Measurements from ENCODE around the gene NOD1. TPM values are rescaled to one million over a fixed set of nuclear protein-coding genes. Genes with fewer than 3 reads are reported as not detected.

Gene NOD1
- total and polyA plus RNA-seq, 2 of the 8 experiments (the other 6 are each of a cell fraction or from before 2014, with no cell fraction given) = 3.8 to 6.5 TPM

DNA sequence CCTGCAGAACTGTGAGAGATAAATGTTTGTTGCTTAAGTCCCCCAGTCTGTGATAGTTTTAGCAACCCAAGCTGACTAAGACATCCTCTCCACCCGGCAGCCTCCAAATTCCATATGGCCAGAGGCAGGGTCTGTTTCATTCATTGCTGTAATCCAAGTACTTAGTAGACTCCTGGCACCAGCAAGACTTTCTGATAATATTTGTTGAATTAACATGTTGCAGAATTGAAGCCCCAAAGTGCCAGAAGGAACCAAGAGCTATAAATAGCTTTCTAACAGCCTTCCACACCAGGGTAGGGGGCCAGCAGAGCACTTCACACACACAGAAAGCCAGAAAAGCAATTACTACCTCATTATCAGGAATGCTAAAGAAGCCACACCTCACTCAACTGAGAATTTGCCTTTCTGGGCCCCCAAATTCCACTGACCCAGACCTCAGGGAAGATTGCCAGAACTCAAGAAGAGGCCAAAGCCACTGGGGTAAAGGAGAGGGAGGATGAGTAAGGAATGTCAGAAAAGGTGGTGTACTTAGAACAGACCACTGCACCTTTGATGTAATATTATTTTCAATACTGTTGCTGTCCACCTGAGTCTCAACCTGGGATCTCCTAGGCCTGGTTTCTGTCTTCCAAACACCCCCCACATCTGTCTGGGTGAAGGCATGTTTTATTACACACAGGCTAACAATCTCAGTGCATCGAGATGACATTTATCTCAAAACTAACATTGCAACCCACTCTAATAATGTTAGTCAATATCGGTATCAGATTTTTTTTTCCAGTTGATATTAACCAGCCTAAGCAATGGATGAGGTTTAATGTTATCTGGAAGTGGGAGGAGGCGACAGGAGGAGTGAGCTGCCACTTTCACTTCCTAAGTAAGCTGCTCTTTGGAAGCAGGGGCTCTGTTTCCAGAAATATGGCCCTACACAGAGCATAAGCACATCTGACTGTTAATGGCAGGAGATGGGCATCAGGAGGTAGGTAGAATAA, 5.5 kb downstream of the NOD1 start:
- Histone ChIP-seq H4K91ac (replicated peaks; ENCODE audit: insufficient read length, low read length) (no peak overlapping the region), H3K14ac (ENCODE audit: insufficient read length) (no peak overlapping the region), H3K4me1 (replicated peaks in 1 of 4; ENCODE audit: control insufficient read depth in 3 of 4, insufficient read depth in 4 of 4, low read length in 3 of 4) (peaks cover 3 to 14% (median 7%) of the 10 kb centered on the region in 4 experiments; a peak in 5 of 7 replicates), H4K8ac (ENCODE audit: extremely low read depth, insufficient read depth, low read length) (no peak overlapping the region), H2BK120ac (replicated peaks; ENCODE audit: low read depth, low read length) (no peak overlapping the region), H2AK5ac (ENCODE audit: low read depth, low read length) (no peak overlapping the region), H2BK12ac (ENCODE audit: low read depth, low read length) (no peak overlapping the region), H4K20me1 (replicated peaks in 1 of 2; ENCODE audit: control insufficient read depth in 1 of 2, insufficient read depth in 2 of 2, low read length in 2 of 2) (no peaks in the 10 kb centered on the region), H3K27me3 (replicated peaks in 1 of 4; ENCODE audit: control insufficient read depth in 3 of 4, extremely low read depth in 1 of 4, insufficient read depth in 3 of 4, low read length in 3 of 4) (peaks cover 0 to 5% (median 2%) of the 10 kb centered on the region in 4 experiments; a peak in 3 of 7 replicates), H2BK15ac (ENCODE audit: low read length) (no peak overlapping the region), H2BK5ac (ENCODE audit: low read depth, low read length) (no peak overlapping the region), H3K36me3 (ENCODE audit: control insufficient read depth in 2 of 4, insufficient read depth in 4 of 4, low read length in 3 of 4) (no peaks in the 10 kb centered on the region), H3K18ac (ENCODE audit: extremely low read depth, low read length) (no peak overlapping the region), H3K4me2 (ENCODE audit: insufficient read depth in 1 of 2, low read depth in 2 of 2, low read length in 2 of 2) (no peak overlapping the region), H2BK20ac (ENCODE audit: low read length) (no peak overlapping the region), H4K5ac (ENCODE audit: insufficient read length, low read depth, low read length) (no peak overlapping the region), H3K4ac (replicated peaks; ENCODE audit: insufficient read length, low read depth, low read length) (no peak overlapping the region), H2AFZ (ENCODE audit: low read length) (no peak overlapping the region), H3K79me1 (ENCODE audit: low read depth, low read length) (no peaks in the 10 kb centered on the region; the same call in 1 of the 2 replicates), H3K4me3 (ENCODE audit: extremely low read depth in 1 of 4, insufficient read depth in 2 of 4, low read depth in 3 of 4, low read length in 4 of 4) (no peak overlapping the region), H3K9ac (replicated peaks in 1 of 4; ENCODE audit: extremely low read depth in 1 of 4, low read depth in 3 of 4, low read length in 3 of 4) (no peak overlapping the region), H3K23ac (ENCODE audit: insufficient read length) (no peak overlapping the region), H3K23me2 (ENCODE audit: low read depth, low read length) (0 out of 2 replicates have a peak, but pooled peaks cover 3% of the 10 kb centered on the region), H3K79me2 (ENCODE audit: control insufficient read depth in 1 of 2, insufficient read depth in 2 of 2, low read length in 2 of 2) (no peaks in the 10 kb centered on the region), H3K27ac (ENCODE audit: low read depth, low read length) (no peak overlapping the region), H3K56ac (replicated peaks; ENCODE audit: insufficient read length, low read depth, low read length) (no peak overlapping the region), H3K9me3 (ENCODE audit: insufficient read depth in 2 of 2, low read depth in 1 of 2, low read length in 1 of 2) (no peaks in the 10 kb centered on the region)
- ChIA-PET POLR2A (ENCODE audit: partially characterized antibody) (interaction anchor here (1.8 kb wide), 1 partner anchor 25 kb away, joined by 8 read pairs; no protein-coding TSS in a partner anchor), CTCF (ENCODE audit: partially characterized antibody) (interaction anchor here (0.6 kb wide), 2 partner anchors 193 to 936 kb away, joined by 3 read pairs; no protein-coding TSS in a partner anchor)
- peak in 1 of 2 experiments; percentile 6 for DNase-seq (ENCODE audit: low read depth in 1 of 2, low spot score in 2 of 2)
- no peak for FAIRE-seq
- WGBS, 2 experiments (ENCODE audit: extremely low coverage in 1 of 2, insufficient coverage in 1 of 2, insufficient read length in 1 of 2, insufficient replicate concordance in 2 of 2, low coverage in 1 of 2, low lambda C conversion rate in 2 of 2, missing lambda C conversion rate in 1 of 2) = 88% methylated on average over 4 of the region's 4 CpGs; no CpG with 5 or more reads in 1 of the 2 experiments
- TF ChIP-seq EGR1 (IDR thresholded peaks at IDR 0.05; ENCODE audit: borderline replicate concordance, low read depth, low read length) = no peak
- TF ChIP-seq GTF2F1 (IDR thresholded peaks at IDR 0.05; ENCODE audit: borderline replicate concordance, low read depth, low read length) = no peak
- TF ChIP-seq MAFK (IDR thresholded peaks at IDR 0.05; ENCODE audit: low read depth, low read length) = no peak
- TF ChIP-seq, protein P1, sequence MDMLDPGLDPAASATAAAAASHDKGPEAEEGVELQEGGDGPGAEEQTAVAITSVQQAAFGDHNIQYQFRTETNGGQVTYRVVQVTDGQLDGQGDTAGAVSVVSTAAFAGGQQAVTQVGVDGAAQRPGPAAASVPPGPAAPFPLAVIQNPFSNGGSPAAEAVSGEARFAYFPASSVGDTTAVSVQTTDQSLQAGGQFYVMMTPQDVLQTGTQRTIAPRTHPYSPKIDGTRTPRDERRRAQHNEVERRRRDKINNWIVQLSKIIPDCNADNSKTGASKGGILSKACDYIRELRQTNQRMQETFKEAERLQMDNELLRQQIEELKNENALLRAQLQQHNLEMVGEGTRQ (IDR thresholded peaks at IDR 0.05; ENCODE audit: low read length) = no peak
- no peak for TF ChIP-seq SUZ12 (IDR thresholded peaks at IDR 0.05; ENCODE audit: low read length)
- no peak for TF ChIP-seq NRF1 (IDR thresholded peaks at IDR 0.05; ENCODE audit: low read depth, low read length)
- no peak for TF ChIP-seq BACH1 (IDR thresholded peaks at IDR 0.05; ENCODE audit: low read length)
- no peak for TF ChIP-seq RNF2 (IDR thresholded peaks at IDR 0.05; ENCODE audit: borderline replicate concordance, low read depth, low read length, missing control alignments, poor library complexity, severe bottlenecking)
- TF ChIP-seq CBX5 (IDR thresholded peaks at IDR 0.05; ENCODE audit: low read depth, low read length) = no peak

All from H1 (cell line).